ENCODE data around the gene VCL. TPM values are rescaled to one million over a fixed set of nuclear protein-coding genes. Genes with fewer than 3 reads are reported as not detected.

VCL gene
- total RNA-seq, 2 donors from 2014 or later, result 173 to 216 TPM

- Histone ChIP-seq H3K27me3 (no peaks in the 10 kb centered on the region), H3K4me1 (no peaks in the 10 kb centered on the region), H3K36me3 (no peaks in the 10 kb centered on the region), H3K9me3 (no peaks in the 10 kb centered on the region), H3K27ac (no peak overlapping the region), H3K4me3 (no peak overlapping the region)
- DNase-seq (ENCODE audit: low spot score), result no peak
- no peak for TF ChIP-seq CTCF (IDR thresholded peaks at IDR 0.05)
Observed at GRCh38 chr10:74163319-74164068, 165.6 kb downstream of the VCL start.

- H3K36me3 ChIP-seq, result no peaks in the 10 kb centered on the region
- no peak for TF ChIP-seq CTCF (IDR thresholded peaks at IDR 0.05)
- no peaks in the 10 kb centered on the region for H3K9me3 ChIP-seq
Observed at GRCh38 chr10:74164716-74165529, 167.0 kb downstream of the VCL start.

GRCh38 chr10:74165530-74165901 lies 167.6 kb downstream of the VCL start:
- Histone ChIP-seq H3K4me3 (no peak overlapping the region), H3K27me3 (no peaks in the 10 kb centered on the region), H3K36me3 (no peaks in the 10 kb centered on the region), H3K27ac (no peak overlapping the region), H3K4me1 (no peaks in the 10 kb centered on the region), H3K9me3 (no peaks in the 10 kb centered on the region)
- TF ChIP-seq CTCF (IDR thresholded peaks at IDR 0.05), result no peak
- no peak for DNase-seq (ENCODE audit: low spot score)

More at GRCh38 chr10:74164716-74165529, 167.0 kb downstream of the VCL start:
- Histone ChIP-seq H3K27me3 (no peaks in the 10 kb centered on the region), H3K4me3 (no peak overlapping the region), H3K27ac (no peak overlapping the region), H3K4me1 (no peaks in the 10 kb centered on the region)
- no peak for DNase-seq (ENCODE audit: low spot score)

GRCh38 chr10:74167443-74167842 lies 169.5 kb downstream of the VCL start:
- H3K27me3 ChIP-seq, result no peaks in the 10 kb centered on the region
- no peaks in the 10 kb centered on the region for H3K36me3 ChIP-seq
- TF ChIP-seq CTCF (IDR thresholded peaks at IDR 0.05), result no peak
- H3K4me3 ChIP-seq, result no peak overlapping the region
- H3K9me3 ChIP-seq, result no peaks in the 10 kb centered on the region
- DNase-seq (ENCODE audit: low spot score), result peak; percentile 52
- no peaks in the 10 kb centered on the region for H3K4me1 ChIP-seq
- H3K27ac ChIP-seq, result no peak overlapping the region

Other genes with a start within 250 kb of the VCL start
- gene CHCHD1, start 216.1 kb upstream of the VCL start, total RNA-seq, result 10 to 100 TPM; 28.3 to 32.7 TPM
- gene ZSWIM8, start 212.5 kb upstream of the VCL start, total RNA-seq, result 10 to 100 TPM; 37.6 to 63.2 TPM
- gene NDST2, start 186.5 kb upstream of the VCL start, total RNA-seq, result 10 to 100 TPM; 13.1 to 18.4 TPM
- gene CAMK2G, start 123.6 kb upstream of the VCL start, total RNA-seq, result 10 to 100 TPM; 12.1 to 17.4 TPM
- 1 to 10 TPM; 3.9 to 4.6 TPM for gene PLAU, start 87.0 kb upstream of the VCL start, total RNA-seq
- 10 to 100 TPM; 20.2 to 27.6 TPM for gene AP3M1, start 152.7 kb downstream of the VCL start, total RNA-seq
- gene ADK, start 153.1 kb downstream of the VCL start, total RNA-seq, result 10 to 100 TPM; 23.7 to 31.6 TPM

Measured in right atrium auricular region (tissue), 2 donors.